NCI-H2029 treated with DMSO at 0.1 percent for 48 hours (cell line): ENCODE data around the gene COPS7B.
A peak's percentile ranks its signal among the peaks of the same experiment; 100 is the strongest.
"Not testable (repeated sequence)": the region's sequence is repeated elsewhere in the genome, so short reads cannot be mapped to it uniquely, and the experiment has no call there.

Experiments used
- DNase-seq: peaks from one replicate; lab custom pipeline; 2025; lab: John Stamatoyannopoulos, UW

Gene COPS7B

DNA sequence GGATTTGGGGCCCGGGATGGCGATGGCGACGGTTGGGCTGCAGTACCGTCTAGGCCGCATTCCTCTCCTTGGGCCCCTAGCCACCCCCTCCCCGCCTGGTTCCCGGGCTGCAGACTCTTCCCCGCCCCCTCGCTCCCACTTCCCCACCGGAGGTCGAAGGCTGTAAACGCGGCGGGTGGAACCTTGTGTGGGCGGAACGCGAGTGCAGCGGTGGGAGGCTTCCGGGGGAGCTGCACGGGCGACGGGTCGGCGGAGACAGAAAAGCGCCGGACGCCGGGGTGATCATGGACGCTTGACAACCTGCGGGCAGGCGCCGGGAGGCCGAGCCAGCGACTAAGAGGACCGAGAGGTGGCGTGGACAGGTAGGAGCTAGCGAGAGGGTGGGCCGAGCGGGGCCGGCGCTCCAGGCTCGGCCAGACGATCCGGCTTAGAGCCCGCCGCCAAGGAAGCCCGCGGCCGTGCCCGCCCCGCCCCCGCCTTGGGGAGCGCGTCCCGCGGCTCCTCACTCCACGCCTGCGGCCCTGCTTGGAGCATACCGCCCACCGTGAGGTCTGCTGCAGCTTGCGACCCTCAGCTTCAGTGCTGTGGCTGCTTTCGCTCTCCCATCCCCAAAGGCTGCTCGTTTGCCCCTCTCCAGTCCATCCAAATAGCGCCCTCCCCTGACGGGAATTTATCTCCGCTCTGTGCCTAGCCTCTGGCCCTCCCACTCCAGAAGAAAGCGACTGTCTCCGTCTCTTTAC, at the start of gene COPS7B:
Gene COPS7B, plus strand, starts transcription at position 269 of the 740 bp plus-strand sequence. CDS start 2,126 bp downstream, outside the sequence.
- peak; percentile 62 for DNase-seq

- DNase-seq = no peak
Measured at GRCh38 chr2:231737761-231738160, 48.5 kb upstream of the COPS7B start.

- DNase-seq = no peak
Measured at GRCh38 chr2:231743376-231744116, 42.7 kb upstream of the COPS7B start.

GRCh38 chr2:231745303-231746038, 40.8 kb upstream of the COPS7B start:
- no peak for DNase-seq

- not testable (repeated sequence) for DNase-seq
Measured at GRCh38 chr2:231748153-231748896, 37.9 kb upstream of the COPS7B start.

GRCh38 chr2:231749016-231749415, 37.2 kb upstream of the COPS7B start:
- DNase-seq = not testable (repeated sequence)

DNA sequence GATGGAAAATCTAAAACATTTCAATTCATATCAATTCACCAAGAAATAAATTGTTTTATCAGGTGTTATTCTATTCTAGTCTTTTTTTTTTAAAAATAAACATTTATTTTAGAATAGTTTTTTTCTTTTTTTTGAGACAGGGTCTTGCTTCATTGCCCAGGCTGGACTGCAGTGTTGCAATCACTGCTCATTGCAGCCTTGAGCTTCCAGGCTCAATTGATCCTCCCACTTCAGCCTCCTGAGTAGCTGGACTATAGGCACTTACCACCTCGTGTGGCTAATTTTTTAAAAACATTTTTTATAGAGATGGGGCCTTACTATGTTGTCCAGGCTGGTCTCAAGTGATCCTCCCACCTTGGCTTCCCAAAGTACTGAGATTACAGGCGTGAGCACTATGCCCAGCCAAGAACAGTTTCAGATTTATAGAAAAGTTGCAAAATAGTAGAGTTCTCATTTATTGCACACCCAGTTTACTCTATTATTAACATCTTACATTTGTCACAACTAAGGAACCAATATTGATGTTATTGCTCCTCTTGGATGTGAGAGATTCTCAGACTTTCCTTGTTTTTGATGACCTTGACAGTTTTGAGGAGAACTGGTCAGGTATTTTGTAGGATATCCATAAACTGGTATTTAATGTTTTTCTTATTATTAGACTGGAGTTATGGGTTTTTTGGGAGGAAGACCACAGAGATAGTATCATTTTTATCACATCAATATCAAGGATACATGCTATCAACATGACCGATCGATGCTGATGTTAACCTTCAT, 35.0 kb upstream of the COPS7B start:
- DNase-seq = no peak

DNA sequence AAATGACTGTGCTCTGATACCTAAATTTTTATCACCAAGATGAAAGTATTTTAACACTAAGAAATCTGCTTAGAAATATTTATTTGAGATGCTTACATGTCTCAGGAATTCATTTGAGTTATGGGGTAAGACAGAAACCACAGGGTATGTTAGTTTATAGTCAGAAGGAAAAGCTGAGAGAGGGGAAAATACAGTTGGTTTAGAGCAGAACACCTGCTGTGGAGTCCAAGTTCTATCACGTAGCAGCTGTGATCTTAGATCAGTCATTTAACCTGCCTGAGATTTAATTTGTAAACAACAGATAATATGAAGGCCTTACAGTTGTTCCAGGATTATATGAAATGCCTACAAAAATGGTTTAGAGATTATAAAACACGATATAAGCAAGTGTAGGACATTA, 34.2 kb upstream of the COPS7B start:
- no peak for DNase-seq

GRCh38 chr2:231761735-231762134, 24.5 kb upstream of the COPS7B start:
- DNase-seq = no peak

DNA sequence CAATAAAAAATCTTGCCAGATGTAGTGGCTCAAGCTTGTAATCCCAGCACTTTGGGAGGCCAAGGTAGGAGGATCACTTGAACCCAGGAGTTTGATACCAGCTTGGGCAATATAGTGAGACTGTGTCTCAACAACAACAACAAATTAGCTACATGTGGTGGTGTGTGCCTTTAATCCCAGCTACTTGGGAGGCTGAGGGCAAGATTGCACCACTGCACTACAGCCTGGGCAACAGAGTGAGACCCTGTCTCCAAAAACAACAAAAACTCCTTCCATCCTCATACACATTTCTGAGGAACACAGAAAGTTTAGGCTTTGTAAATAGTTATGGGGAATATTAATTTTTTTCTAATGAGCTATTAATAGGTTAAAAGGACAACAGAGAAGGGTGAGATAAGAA, 22.1 kb upstream of the COPS7B start:
- DNase-seq = no peak

DNA sequence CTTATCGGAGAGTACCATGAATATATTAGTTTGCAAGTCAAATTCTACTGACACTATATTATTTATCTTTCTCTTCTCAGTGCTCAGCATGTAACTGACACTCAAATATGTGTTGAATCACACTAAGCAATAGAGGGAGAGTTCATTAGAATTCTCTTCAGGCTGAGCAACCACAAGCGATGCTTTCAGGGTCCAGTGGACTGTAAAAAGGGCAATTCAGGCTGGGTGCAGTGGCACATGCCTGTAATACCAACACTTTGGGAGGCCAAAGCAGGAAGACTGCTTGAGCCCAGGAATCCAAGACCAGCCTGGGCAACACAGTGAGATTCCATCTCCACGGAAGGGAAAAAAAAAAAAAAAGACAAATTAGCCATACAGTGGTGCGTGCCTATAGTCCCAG, 21.5 kb upstream of the COPS7B start:
- DNase-seq = no peak

DNA sequence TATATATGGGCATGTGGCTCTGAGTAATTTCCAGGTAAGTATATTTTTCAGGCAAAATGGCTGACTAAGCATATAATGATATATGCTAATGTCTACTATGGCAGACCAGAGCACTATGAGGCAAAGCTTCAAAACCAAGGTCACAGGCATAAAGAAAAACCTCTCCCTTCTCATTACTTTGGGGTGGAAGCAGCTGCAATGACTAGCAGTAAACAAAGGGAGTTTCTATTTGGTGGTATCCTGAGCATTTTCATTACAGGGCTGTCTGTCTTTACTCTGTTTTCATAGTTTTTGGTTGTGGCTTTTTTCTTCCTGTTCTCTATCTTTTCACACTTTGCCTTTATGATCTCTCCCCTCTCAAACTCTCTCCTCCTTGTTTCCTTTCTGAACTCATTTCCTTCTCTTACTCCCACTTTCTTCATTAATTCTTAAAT, 20.7 kb upstream of the COPS7B start:
- no peak for DNase-seq

GRCh38 chr2:231769170-231770136, 16.8 kb upstream of the COPS7B start:
- no peak for DNase-seq

DNA sequence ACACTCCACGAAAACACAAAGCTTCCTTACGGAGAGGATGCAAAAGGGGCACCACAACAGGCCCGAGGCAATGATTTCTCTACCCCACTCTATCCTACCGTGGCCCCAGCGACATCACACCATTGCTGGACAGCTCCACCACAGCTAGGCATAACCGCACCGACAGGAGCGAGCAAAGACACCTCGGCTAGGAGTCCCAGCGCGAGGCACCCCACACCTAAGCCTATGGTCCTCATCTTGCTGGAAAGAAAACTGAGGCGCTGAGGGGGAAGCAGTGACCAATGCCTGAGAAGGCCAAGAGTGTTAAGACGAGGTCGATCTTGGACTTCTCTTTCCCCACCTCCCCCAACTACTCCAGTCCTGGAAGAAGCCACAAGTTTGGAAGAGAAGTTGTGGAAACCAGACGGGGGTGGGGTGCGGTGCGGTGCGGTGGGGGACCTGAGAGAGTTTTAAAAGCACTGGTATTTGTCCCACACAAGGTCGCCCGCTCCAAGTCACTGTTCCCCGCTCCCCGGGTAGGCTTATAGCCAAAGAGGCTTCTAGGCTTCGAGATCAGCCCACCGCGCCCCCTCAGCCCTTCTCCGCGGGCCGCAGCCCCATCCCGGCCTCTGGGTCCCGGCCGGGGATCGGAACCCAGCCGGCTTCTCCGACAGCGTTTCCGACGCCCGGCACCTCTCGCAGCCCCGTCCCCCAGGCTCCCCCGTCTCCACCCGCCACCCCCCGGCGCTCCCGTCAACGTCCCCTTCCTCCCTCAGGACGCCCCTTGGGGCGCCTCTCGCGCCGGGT, 5.9 kb upstream of the COPS7B start:
- DNase-seq = no peak

- peak; percentile 94 for DNase-seq
Measured at GRCh38 chr2:231780909-231781797, 5.1 kb upstream of the COPS7B start, which contains the start of gene PDE6D. PDE6D (minus strand) TSS chr2:231781282; CDS start chr2:231781114, 168 bp downstream.

GRCh38 chr2:231781798-231782726, 4.2 kb upstream of the COPS7B start:
- DNase-seq = peak; percentile 15

GRCh38 chr2:231785413-231785812, 832 bp upstream of the COPS7B start:
- DNase-seq = no peak
